HUES6 (cell line): ENCODE data around the gene FAM50A.

Experiments
- H3K27ac ChIP-seq: 2 replicates; pipeline ENCODE4 v1.7.0; 2013; ENCODE audit warnings: low read depth, mild to moderate bottlenecking, low read length, inconsistent platforms
- H3K27me3 ChIP-seq: 2 replicates; pipeline ENCODE4 v1.6.1; 2013; ENCODE audit warnings: low read length; ENCODE audit not compliant: control insufficient read depth, insufficient read depth
- H3K36me3 ChIP-seq: 2 replicates; pipeline ENCODE4 v1.6.1; 2013; ENCODE audit warnings: low read length; ENCODE audit not compliant: control insufficient read depth, insufficient read depth
- H3K4me1 ChIP-seq: 2 replicates; pipeline ENCODE4 v1.6.1; 2013; ENCODE audit warnings: low read length; ENCODE audit not compliant: control insufficient read depth, insufficient read depth
- H3K4me3 ChIP-seq: 2 replicates; pipeline ENCODE4 v1.5.1; 2013; ENCODE audit warnings: low read depth, low read length
- H3K9ac ChIP-seq: one replicate; pipeline ENCODE4 v1.6.1; 2013; ENCODE audit warnings: mild to moderate bottlenecking, low read length
- H3K9me3 ChIP-seq: 2 replicates; pipeline ENCODE4 v1.6.1; 2013; ENCODE audit warnings: low read depth, low read length; ENCODE audit not compliant: control insufficient read depth, insufficient read depth

FAM50A gene

DNA sequence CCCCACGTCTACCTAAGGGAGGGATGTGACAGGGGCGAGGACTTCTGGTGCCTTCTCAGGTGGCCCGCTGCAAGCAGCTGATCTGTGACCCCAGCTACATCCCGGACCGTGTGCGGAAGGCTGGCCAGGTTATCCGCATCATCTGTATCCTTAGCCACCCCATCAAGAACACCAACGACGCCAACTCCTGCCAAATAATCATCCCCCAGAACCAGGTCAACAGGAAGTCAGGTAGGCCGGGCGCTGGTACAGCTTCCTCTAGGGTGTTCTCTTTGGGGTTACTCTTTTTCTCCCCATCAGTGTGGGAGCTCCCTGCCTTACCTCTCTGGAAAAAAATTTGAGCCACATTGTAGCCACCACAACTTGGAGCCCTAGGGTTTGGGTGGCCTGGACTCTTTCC is 2.4 kb upstream of the FAM50A start:
- Histone ChIP-seq H3K4me3 (no peak overlapping the region), H3K9me3 (peaks cover 31% of the 10 kb centered on the region; the same call in 1 of the 2 replicates), H3K27me3 (no peaks in the 10 kb centered on the region), H3K4me1 (peaks cover 16% of the 10 kb centered on the region; the same call in 1 of the 2 replicates), H3K9ac (no peak overlapping the region), H3K27ac (no peak overlapping the region), H3K36me3 (peaks cover 48% of the 10 kb centered on the region)

DNA sequence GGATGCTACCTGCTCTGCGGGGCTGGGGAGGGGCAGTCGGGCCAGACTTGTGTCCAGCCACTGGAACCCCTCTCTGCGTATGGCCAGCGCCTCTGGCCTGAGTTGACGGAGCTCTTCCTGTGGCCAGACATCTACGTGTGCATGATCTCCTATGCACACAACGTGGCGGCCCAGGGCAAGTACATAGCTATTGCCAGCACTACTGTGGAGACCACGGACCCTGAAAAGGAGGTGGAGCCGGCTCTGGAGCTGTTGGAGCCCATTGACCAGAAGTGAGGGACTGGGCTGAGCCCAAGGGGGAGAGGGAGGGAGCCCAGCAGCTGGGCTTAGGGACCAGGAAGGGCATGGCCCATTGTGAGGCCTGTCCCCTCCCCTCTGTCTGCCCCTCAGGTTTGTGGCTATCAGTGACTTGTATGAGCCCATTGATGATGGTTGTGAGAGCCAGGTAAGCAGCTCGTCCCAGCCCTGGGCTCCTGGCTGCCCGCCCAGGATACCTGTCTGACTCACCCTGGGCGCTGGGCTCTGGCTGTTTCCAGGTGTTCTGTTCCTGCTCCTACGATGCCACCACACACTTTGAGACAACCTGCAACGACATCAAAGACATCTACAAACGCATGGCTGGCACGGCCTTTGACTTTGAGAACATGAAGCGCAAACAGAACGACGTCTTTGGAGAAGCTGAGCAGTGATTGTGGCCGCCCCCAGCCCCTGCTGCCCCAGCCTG is 1.8 kb upstream of the FAM50A start:
- Histone ChIP-seq H3K27ac (no peak overlapping the region), H3K9me3 (peaks cover 35% of the 10 kb centered on the region; the same call in 1 of the 2 replicates), H3K36me3 (peaks cover 53% of the 10 kb centered on the region), H3K4me1 (peaks cover 16% of the 10 kb centered on the region; the same call in 1 of the 2 replicates), H3K4me3 (no peak overlapping the region), H3K9ac (no peak overlapping the region), H3K27me3 (no peaks in the 10 kb centered on the region)

DNA sequence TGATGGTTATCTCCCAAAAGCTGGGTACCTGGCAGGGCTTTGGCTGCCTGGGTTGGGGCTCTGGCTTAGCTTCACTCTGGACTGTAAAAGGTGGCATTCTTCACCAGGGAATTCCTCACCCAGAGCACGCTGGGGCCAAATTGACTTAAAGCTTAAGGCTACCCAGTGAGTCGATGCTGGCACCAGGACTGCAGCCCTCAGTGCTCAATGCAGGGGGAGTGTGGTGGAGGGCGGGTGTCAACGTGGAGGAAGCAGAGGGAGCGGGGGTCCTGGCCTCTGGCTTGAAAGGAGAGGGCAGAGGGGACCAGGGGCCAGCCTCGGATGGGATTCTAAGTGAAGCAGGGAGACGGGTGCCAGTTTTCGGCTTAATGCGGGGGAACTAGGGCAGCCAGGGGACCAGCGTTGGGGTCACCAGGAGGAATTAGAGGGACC is 446 bp upstream of the FAM50A start:
- Histone ChIP-seq H3K9ac (peak overlapping the region; percentile 38), H3K9me3 (peaks cover 36% of the 10 kb centered on the region; the same call in 1 of the 2 replicates), H3K27me3 (no peaks in the 10 kb centered on the region), H3K4me1 (peaks cover 9% of the 10 kb centered on the region; the same call in 1 of the 2 replicates), H3K36me3 (peaks cover 64% of the 10 kb centered on the region), H3K27ac (no peak overlapping the region), H3K4me3 (peak overlapping the region; percentile 58)

DNA sequence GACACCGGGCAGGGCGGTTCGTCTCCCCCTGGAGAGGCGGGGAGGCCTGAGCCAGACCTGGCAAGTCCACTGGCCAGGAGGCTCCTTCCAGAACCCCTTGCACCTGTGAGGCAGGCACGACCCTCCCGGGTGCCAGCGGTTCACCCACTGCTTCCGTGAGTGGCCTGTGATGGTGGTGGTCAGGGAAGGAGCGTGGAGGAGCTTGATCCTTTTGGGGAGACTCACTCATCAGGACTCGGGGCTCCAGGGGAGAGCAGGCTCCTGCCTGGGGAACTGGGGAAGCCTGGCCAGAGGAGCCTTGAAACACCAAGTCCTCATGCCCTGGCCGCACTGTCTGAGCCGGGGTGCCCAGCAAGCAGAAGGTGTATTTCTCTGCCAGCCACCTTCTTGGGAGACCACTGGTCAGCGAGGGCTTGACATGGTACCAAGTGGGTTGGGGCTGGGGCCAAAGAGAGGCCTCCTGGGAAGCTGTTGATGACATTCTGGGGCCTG is 860 bp downstream of the FAM50A start:
- Histone ChIP-seq H3K27ac (no peak overlapping the region; the same call in 1 of the 2 replicates), H3K9ac (peak overlapping the region; percentile 66), H3K4me3 (peak overlapping the region; percentile 72), H3K36me3 (peaks cover 67% of the 10 kb centered on the region), H3K9me3 (peaks cover 35% of the 10 kb centered on the region; the same call in 1 of the 2 replicates), H3K27me3 (no peaks in the 10 kb centered on the region), H3K4me1 (peaks cover 8% of the 10 kb centered on the region; the same call in 1 of the 2 replicates)

DNA sequence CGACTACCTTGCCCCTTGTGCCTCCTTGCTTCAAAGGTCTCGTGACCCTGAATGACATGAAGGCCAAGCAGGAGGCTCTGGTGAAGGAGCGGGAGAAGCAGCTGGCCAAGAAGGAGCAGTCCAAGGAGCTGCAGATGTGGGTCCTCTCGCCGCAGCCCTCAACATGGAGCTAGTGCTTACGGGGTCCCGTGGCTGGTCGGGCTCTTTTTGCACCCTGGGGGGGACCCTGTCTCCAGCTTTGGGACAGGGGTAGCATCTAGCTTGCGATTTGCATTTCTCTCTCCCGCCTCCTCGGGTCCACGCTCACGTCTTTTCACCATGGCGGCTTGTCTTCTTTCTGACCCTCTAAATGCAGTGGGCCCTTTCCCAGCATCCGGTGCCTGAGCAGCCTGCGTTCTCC is 1.8 kb downstream of the FAM50A start:
- peaks cover 66% of the 10 kb centered on the region for H3K36me3 ChIP-seq

DNA sequence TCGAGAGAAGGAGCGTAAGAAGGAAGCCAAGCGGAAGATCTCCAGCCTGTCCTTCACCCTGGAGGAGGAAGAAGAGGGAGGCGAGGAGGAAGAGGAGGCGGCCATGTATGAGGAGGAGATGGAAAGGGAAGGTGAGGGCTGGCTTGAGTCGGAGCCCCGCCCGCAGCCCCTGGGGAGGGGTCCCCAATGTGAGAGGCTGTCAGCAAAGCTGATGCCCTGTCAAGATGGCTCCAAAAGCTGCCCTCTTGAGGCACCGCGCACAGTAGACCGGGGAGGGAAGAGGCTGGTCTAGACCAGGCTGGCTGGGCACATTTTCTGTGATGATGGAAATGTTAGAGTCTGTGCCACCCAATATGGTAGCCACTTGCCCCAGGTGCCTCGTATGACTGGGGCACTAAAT is 2.5 kb downstream of the FAM50A start:
- Histone ChIP-seq H3K4me1 (peaks cover 8% of the 10 kb centered on the region; the same call in 1 of the 2 replicates), H3K27ac (no peak overlapping the region), H3K9me3 (peaks cover 31% of the 10 kb centered on the region; the same call in 1 of the 2 replicates), H3K27me3 (no peaks in the 10 kb centered on the region), H3K4me3 (no peak overlapping the region), H3K9ac (no peak overlapping the region), H3K36me3 (peaks cover 65% of the 10 kb centered on the region)

More for the DNA sequence above, 1.8 kb downstream of the FAM50A start:
- no peak overlapping the region for H3K27ac ChIP-seq
- H3K9ac ChIP-seq = no peak overlapping the region
- H3K27me3 ChIP-seq = no peaks in the 10 kb centered on the region
- H3K4me3 ChIP-seq = no peak overlapping the region
- H3K4me1 ChIP-seq = peaks cover 8% of the 10 kb centered on the region; the same call in 1 of the 2 replicates
- peaks cover 32% of the 10 kb centered on the region; the same call in 1 of the 2 replicates for H3K9me3 ChIP-seq

DNA sequence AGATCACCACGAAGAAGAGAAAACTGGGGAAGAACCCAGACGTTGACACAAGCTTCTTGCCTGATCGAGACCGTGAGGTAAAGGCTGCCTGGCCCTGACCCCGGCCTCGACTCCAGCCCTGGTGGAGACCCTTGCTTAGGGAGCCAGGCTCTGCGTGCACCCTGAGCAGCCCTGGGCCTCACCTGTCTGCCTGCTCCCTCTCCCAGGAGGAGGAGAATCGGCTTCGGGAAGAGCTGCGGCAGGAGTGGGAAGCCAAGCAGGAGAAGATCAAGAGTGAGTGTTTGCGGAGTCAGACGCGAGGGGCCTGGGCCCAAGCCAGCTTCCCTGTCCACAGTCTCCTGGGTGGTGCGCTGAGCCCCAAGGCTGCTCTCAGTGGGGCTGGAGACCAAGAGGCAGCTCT is 4.5 kb downstream of the FAM50A start:
- Histone ChIP-seq H3K36me3 (peaks cover 55% of the 10 kb centered on the region), H3K4me1 (0 out of 2 replicates have a peak, but pooled peaks cover 4% of the 10 kb centered on the region), H3K4me3 (no peak overlapping the region), H3K9me3 (peaks cover 30% of the 10 kb centered on the region; the same call in 1 of the 2 replicates), H3K27me3 (no peaks in the 10 kb centered on the region), H3K27ac (no peak overlapping the region), H3K9ac (no peak overlapping the region)

DNA sequence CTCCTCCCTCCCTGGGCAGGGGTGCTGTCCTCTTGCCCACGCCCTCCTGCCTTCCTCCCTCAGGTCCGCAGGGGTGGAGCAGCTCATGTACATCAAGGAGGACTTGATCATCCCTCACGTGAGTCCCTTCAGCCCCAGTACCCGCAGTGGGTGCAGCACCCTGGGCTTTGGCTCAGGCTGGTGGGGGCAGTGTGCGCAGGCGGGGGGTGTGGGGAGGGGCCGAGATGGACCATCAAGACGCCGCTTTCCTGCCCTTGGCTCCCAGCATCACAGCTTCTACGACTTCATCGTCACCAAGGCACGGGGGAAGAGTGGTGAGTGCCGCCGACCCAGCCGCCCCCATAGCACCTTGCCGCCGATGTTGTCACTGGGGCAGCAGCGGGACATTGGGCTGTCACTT is 5.7 kb downstream of the FAM50A start:
- Histone ChIP-seq H3K36me3 (peaks cover 55% of the 10 kb centered on the region), H3K9me3 (peaks cover 29% of the 10 kb centered on the region; the same call in 1 of the 2 replicates), H3K4me3 (no peak overlapping the region), H3K9ac (no peak overlapping the region), H3K4me1 (0 out of 2 replicates have a peak, but pooled peaks cover 2% of the 10 kb centered on the region), H3K27me3 (no peaks in the 10 kb centered on the region), H3K27ac (no peak overlapping the region)

DNA sequence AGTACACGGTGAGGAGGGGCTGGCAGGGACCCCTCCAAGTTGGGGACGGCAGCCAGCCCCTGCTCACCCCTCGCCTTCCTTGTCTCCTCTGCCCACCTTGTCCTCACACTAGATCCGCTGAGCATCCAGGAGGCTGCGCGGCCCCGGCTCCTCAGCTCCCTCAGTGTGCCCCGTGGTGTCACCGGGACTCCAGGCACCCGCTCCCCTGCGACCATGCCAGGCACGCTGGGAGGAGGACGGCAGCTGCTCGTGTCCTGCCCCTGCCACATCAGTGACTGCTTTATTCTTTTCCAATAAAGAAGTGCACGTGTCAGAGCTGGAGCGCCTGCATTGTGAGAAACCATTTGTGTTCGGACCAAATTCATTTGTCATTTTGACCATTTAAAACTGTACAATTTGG is 6.4 kb downstream of the FAM50A start:
- Histone ChIP-seq H3K27me3 (no peaks in the 10 kb centered on the region), H3K4me3 (no peak overlapping the region), H3K9me3 (peaks cover 24% of the 10 kb centered on the region; the same call in 1 of the 2 replicates), H3K4me1 (no peaks in the 10 kb centered on the region), H3K9ac (no peak overlapping the region), H3K36me3 (peaks cover 55% of the 10 kb centered on the region), H3K27ac (no peak overlapping the region)

DNA sequence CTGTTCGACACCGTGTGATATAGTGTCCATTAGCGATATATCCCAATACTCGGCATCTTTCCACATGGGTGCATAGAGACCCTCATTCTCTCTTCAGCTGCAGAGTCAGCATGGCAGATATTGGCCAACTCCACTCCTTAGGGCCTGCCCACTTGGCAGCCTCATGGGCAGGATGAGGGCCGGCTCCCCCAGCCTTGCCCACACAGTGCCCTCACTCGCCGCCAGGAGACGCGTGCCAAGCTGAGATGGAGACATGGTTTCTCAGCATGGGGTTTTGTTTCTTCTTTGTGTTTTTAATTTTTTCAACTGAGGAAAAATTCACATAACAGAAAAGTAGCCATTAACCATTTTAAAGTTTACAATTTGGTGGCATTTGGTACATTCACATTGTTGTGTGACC is 8.9 kb downstream of the FAM50A start:
- H3K4me1 ChIP-seq = no peaks in the 10 kb centered on the region
- H3K27ac ChIP-seq = no peak overlapping the region
- peaks cover 35% of the 10 kb centered on the region for H3K36me3 ChIP-seq
- H3K4me3 ChIP-seq = no peak overlapping the region
- no peaks in the 10 kb centered on the region for H3K27me3 ChIP-seq
- H3K9ac ChIP-seq = no peak overlapping the region
- H3K9me3 ChIP-seq = peaks cover 14% of the 10 kb centered on the region; the same call in 1 of the 2 replicates

DNA sequence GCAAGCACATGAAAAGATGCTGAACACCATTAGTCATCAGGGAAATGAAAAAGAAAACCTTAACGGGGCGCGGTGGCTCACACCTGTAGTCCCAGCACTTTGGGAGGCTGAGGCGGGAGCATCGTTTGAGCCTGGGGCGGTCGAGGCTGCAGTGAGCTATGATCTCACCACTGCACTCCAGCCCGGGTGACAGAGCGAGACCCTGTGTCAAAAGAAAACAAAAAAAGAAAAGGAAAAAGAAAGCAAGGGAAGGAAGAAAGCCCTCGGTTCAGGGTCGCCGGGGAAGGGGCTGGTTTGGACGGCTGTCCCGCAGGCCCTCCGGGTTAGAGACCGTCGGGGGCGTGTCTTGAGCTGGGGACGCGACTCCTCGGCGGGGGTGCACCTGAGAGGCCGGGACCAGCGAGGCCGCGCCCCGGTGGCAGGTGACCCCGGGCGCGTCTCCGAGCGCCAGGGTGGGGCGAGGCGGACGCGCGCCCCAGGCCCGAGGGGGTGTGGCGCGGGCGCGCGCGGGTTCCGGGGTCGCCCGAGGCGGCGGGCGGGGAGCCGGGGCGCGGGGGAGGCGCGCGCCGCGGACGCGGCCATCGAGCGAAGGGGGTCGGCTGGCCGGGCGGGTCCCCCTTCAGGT is 13.7 kb downstream of the FAM50A start:
- no peaks in the 10 kb centered on the region for H3K27me3 ChIP-seq
- peak overlapping the region; percentile 75 for H3K9ac ChIP-seq
- H3K36me3 ChIP-seq = peaks cover 18% of the 10 kb centered on the region
- H3K4me3 ChIP-seq = peak overlapping the region; percentile 51
- no peak overlapping the region for H3K27ac ChIP-seq
- peaks cover 24% of the 10 kb centered on the region; the same call in 1 of the 2 replicates for H3K9me3 ChIP-seq
- H3K4me1 ChIP-seq = peaks cover 3% of the 10 kb centered on the region; the same call in 1 of the 2 replicates
